ENCODE data around the gene EPGN. TPM values are rescaled to one million over a fixed set of nuclear protein-coding genes. Genes with fewer than 3 reads are reported as not detected.

The EPGN gene
- total RNA-seq, 1 experiment from 2014 or later, result 0.18 TPM

GRCh38 chr4:74291471-74291870, 16.8 kb upstream of the EPGN start:
- Histone ChIP-seq H3K27ac (no peak overlapping the region), H3K4me3 (no peak overlapping the region), H3K9me3 (replicated peaks) (no peaks in the 10 kb centered on the region), H3K36me3 (no peaks in the 10 kb centered on the region), H3K4me1 (replicated peaks) (peaks cover 4% of the 10 kb centered on the region; the same call in 1 of the 2 replicates), H3K27me3 (replicated peaks) (no peaks in the 10 kb centered on the region)
- DNase-seq (ENCODE audit: low read depth in 1 of 2, low spot score in 2 of 2), result no peak

GRCh38 chr4:74292111-74292870, 16.0 kb upstream of the EPGN start:
- Histone ChIP-seq H3K27ac (no peak overlapping the region), H3K27me3 (replicated peaks) (no peaks in the 10 kb centered on the region), H3K9me3 (replicated peaks) (no peaks in the 10 kb centered on the region), H3K4me1 (replicated peaks) (peaks cover 4% of the 10 kb centered on the region; the same call in 1 of the 2 replicates), H3K36me3 (no peaks in the 10 kb centered on the region), H3K4me3 (no peak overlapping the region)
- DNase-seq (ENCODE audit: low read depth in 1 of 2, low spot score in 2 of 2), result no peak

GRCh38 chr4:74293558-74293957, 14.7 kb upstream of the EPGN start:
- Histone ChIP-seq H3K4me3 (no peak overlapping the region), H3K27me3 (replicated peaks) (no peaks in the 10 kb centered on the region), H3K9me3 (replicated peaks) (no peaks in the 10 kb centered on the region), H3K27ac (no peak overlapping the region), H3K4me1 (replicated peaks) (peaks cover 4% of the 10 kb centered on the region; the same call in 1 of the 2 replicates), H3K36me3 (no peaks in the 10 kb centered on the region)
- DNase-seq (ENCODE audit: low read depth in 1 of 2, low spot score in 2 of 2), result no peak

- Histone ChIP-seq H3K9me3 (replicated peaks) (no peaks in the 10 kb centered on the region), H3K4me1 (replicated peaks) (peaks cover 4% of the 10 kb centered on the region; the same call in 1 of the 2 replicates), H3K27ac (no peak overlapping the region), H3K27me3 (replicated peaks) (no peaks in the 10 kb centered on the region), H3K36me3 (no peaks in the 10 kb centered on the region), H3K4me3 (no peak overlapping the region)
- no peak for DNase-seq (ENCODE audit: low read depth in 1 of 2, low spot score in 2 of 2)
Observed at GRCh38 chr4:74294681-74295080, 13.6 kb upstream of the EPGN start.

GRCh38 chr4:74297539-74297938, 10.7 kb upstream of the EPGN start:
- Histone ChIP-seq H3K27me3 (replicated peaks) (no peaks in the 10 kb centered on the region), H3K36me3 (no peaks in the 10 kb centered on the region), H3K4me3 (no peak overlapping the region), H3K9me3 (replicated peaks) (no peaks in the 10 kb centered on the region), H3K27ac (no peak overlapping the region), H3K4me1 (replicated peaks) (no peaks in the 10 kb centered on the region)
- DNase-seq (ENCODE audit: low read depth in 1 of 2, low spot score in 2 of 2), result no peak

GRCh38 chr4:74304095-74304625, 4.1 kb upstream of the EPGN start:
- DNase-seq (ENCODE audit: low read depth in 1 of 2, low spot score in 2 of 2), result no peak
- H3K36me3 ChIP-seq, result no peaks in the 10 kb centered on the region

GRCh38 chr4:74305000-74305399, 3.3 kb upstream of the EPGN start:
- H3K36me3 ChIP-seq, result no peaks in the 10 kb centered on the region
- no peak overlapping the region for H3K27ac ChIP-seq
- DNase-seq (ENCODE audit: low read depth in 1 of 2, low spot score in 2 of 2), result no peak
- H3K27me3 ChIP-seq (replicated peaks), result 0 out of 2 replicates have a peak, but pooled peaks cover 2% of the 10 kb centered on the region
- no peaks in the 10 kb centered on the region for H3K4me1 ChIP-seq (replicated peaks)
- H3K4me3 ChIP-seq, result no peak overlapping the region
- no peaks in the 10 kb centered on the region for H3K9me3 ChIP-seq (replicated peaks)

More at GRCh38 chr4:74304095-74304625, 4.1 kb upstream of the EPGN start:
- 0 out of 2 replicates have a peak, but pooled peaks cover 2% of the 10 kb centered on the region for H3K27me3 ChIP-seq (replicated peaks)
- H3K4me3 ChIP-seq, result no peak overlapping the region
- H3K4me1 ChIP-seq (replicated peaks), result no peaks in the 10 kb centered on the region
- H3K9me3 ChIP-seq (replicated peaks), result no peaks in the 10 kb centered on the region
- H3K27ac ChIP-seq, result no peak overlapping the region

- Histone ChIP-seq H3K4me1 (replicated peaks) (no peaks in the 10 kb centered on the region), H3K4me3 (no peak overlapping the region), H3K36me3 (no peaks in the 10 kb centered on the region), H3K9me3 (replicated peaks) (no peaks in the 10 kb centered on the region), H3K27me3 (replicated peaks) (0 out of 2 replicates have a peak, but pooled peaks cover 2% of the 10 kb centered on the region), H3K27ac (no peak overlapping the region)
- DNase-seq (ENCODE audit: low read depth in 1 of 2, low spot score in 2 of 2), result no peak
Observed at GRCh38 chr4:74307170-74307569, 1.1 kb upstream of the EPGN start.

GRCh38 chr4:74309223-74309622, 953 bp downstream of the EPGN start:
- H3K4me3 ChIP-seq, result no peak overlapping the region
- DNase-seq (ENCODE audit: low read depth in 1 of 2, low spot score in 2 of 2), result no peak
- H3K9me3 ChIP-seq (replicated peaks), result no peaks in the 10 kb centered on the region
- no peaks in the 10 kb centered on the region for H3K36me3 ChIP-seq
- no peak overlapping the region for H3K27ac ChIP-seq
- H3K4me1 ChIP-seq (replicated peaks), result no peaks in the 10 kb centered on the region
- 0 out of 2 replicates have a peak, but pooled peaks cover 1% of the 10 kb centered on the region for H3K27me3 ChIP-seq (replicated peaks)

- no peak overlapping the region for H3K4me3 ChIP-seq
- H3K9me3 ChIP-seq (replicated peaks), result no peaks in the 10 kb centered on the region
- no peaks in the 10 kb centered on the region for H3K4me1 ChIP-seq (replicated peaks)
- peak in 1 of 2 experiments; percentile 44 for DNase-seq (ENCODE audit: low read depth in 1 of 2, low spot score in 2 of 2)
- H3K27me3 ChIP-seq (replicated peaks), result no peaks in the 10 kb centered on the region
- no peak overlapping the region for H3K27ac ChIP-seq
- no peaks in the 10 kb centered on the region for H3K36me3 ChIP-seq
Observed at GRCh38 chr4:74311696-74312313, 3.5 kb downstream of the EPGN start.

- Histone ChIP-seq H3K27ac (no peak overlapping the region), H3K27me3 (replicated peaks) (no peaks in the 10 kb centered on the region), H3K36me3 (no peaks in the 10 kb centered on the region), H3K4me3 (no peak overlapping the region), H3K4me1 (replicated peaks) (no peaks in the 10 kb centered on the region), H3K9me3 (replicated peaks) (no peaks in the 10 kb centered on the region)
- no peak for DNase-seq (ENCODE audit: low read depth in 1 of 2, low spot score in 2 of 2)
Observed at GRCh38 chr4:74314329-74314728, 6.1 kb downstream of the EPGN start.

GRCh38 chr4:74314944-74315343, 6.7 kb downstream of the EPGN start:
- Histone ChIP-seq H3K4me1 (replicated peaks) (no peaks in the 10 kb centered on the region; the same call in 1 of the 2 replicates), H3K36me3 (no peaks in the 10 kb centered on the region), H3K27ac (no peak overlapping the region), H3K4me3 (no peak overlapping the region), H3K9me3 (replicated peaks) (no peaks in the 10 kb centered on the region), H3K27me3 (replicated peaks) (0 out of 2 replicates have a peak, but pooled peaks cover under 1% of the 10 kb centered on the region)
- no peak for DNase-seq (ENCODE audit: low read depth in 1 of 2, low spot score in 2 of 2)

- Histone ChIP-seq H3K36me3 (no peaks in the 10 kb centered on the region), H3K27me3 (replicated peaks) (0 out of 2 replicates have a peak, but pooled peaks cover 5% of the 10 kb centered on the region), H3K4me3 (no peak overlapping the region), H3K4me1 (replicated peaks) (no peaks in the 10 kb centered on the region; the same call in 1 of the 2 replicates), H3K27ac (no peak overlapping the region), H3K9me3 (replicated peaks) (no peaks in the 10 kb centered on the region)
- no peak for DNase-seq (ENCODE audit: low read depth in 1 of 2, low spot score in 2 of 2)
Observed at GRCh38 chr4:74315376-74315775, 7.1 kb downstream of the EPGN start.

- H3K9me3 ChIP-seq (replicated peaks), result no peaks in the 10 kb centered on the region
- peaks cover 9% of the 10 kb centered on the region; the same call in 1 of the 2 replicates for H3K27me3 ChIP-seq (replicated peaks)
- H3K36me3 ChIP-seq, result no peaks in the 10 kb centered on the region
- no peaks in the 10 kb centered on the region; the same call in 1 of the 2 replicates for H3K4me1 ChIP-seq (replicated peaks)
- no peak for DNase-seq (ENCODE audit: low read depth in 1 of 2, low spot score in 2 of 2)
- H3K27ac ChIP-seq, result no peak overlapping the region
- no peak overlapping the region for H3K4me3 ChIP-seq
Observed at GRCh38 chr4:74316397-74316796, 8.1 kb downstream of the EPGN start.

Data from SJSA1 (cell line).